ENCODE data around the gene CHERP. TPM values are rescaled to one million over a fixed set of nuclear protein-coding genes. Genes with fewer than 3 reads are reported as not detected.
A peak's percentile ranks its signal among the peaks of the same experiment; 100 is the strongest.

Gene CHERP
- total RNA-seq: 0.87 and 12.5 TPM in 2 replicates

DNA sequence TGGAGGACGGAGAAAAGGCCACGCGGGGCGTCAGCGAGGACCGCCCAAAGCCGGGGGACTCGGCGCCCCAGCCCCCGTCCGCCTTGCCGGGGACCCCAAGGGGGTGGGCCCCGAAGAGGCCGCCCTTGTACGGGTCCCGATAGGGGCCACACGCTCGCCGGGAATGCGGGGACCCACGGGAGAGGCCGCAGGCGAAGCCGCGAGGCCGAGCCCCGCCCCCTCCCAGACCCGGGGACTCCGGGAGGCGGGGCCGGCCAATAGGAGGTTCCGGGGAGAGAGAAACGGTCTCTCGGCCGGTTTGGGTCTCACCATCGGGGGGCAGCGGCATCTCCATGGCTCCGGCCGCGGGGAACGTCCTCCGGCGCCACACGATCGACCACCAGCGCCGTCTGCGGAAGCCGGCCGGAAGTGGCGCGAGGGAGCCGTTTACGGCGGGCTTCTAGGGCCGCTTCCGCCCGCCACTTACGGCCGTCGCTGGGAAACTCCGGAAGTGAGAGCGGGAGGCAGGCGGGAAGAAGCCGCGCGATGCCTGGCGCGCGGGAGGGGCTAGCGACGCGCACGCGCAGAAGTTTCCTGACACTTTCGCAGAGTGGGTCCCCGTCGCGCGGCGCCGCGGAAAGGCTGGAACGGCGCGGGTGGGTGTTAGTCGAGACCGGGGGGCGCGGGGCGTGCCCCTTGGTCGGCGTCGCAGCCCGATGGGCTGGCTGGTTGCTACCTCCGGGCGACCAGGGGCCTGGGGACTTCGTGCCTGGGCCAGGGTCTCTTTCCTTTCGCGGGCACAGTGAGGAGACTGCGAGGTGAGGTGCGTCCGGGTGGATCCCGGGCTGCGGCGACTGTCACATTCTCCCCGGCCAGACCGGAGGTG lies at the start of gene CHERP:
CHERP (minus strand) TSS at position 393 of the 865 bp plus-strand sequence; CDS start at position 334, 59 bp downstream.
- peak; percentile 78 for DNase-seq (ENCODE audit: low read depth)

DNA sequence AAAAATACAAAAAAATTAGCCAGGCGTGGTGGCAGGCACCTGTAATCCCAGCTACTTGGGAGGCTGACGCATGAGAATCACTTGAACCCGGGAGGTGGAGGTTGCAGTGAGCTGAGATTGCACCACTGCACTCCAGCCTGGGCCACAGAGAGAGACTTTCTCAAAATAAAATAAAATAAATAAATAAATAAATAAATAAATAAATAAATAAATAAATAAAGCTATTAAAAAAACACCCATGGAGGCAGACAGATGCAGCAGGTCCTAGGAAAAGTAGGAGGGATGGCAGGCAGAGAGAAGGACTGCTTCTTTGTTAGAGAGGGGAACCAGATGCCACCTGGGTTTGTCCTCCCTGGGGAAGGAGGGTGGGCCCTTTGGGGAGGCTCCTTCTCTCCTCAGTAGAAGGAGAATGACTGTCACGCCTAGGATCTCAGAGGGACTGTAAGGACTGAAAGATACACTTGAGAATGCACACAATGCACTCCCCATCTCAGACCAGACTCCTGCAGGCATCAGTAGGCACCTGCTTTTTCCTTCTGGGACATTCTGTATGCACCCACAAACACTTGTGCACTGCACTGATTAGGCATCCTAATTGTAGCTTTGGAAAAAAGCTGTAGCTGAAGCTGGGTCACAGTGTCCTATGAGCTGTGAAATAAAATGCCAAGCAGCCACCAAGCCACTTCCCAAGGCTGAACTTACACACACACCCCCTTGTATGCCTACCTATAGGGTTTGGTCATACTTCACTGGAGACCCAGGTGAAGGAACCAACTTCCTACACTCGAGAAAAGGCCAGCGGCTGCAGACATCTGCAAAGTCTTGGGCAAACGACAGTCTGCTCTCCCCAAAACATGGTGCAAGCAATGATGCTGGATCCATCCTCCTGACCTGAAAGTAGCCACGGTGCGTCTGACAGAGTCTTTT lies 48.9 kb upstream of the CHERP start:
- DNase-seq (ENCODE audit: low read depth): no peak

DNA sequence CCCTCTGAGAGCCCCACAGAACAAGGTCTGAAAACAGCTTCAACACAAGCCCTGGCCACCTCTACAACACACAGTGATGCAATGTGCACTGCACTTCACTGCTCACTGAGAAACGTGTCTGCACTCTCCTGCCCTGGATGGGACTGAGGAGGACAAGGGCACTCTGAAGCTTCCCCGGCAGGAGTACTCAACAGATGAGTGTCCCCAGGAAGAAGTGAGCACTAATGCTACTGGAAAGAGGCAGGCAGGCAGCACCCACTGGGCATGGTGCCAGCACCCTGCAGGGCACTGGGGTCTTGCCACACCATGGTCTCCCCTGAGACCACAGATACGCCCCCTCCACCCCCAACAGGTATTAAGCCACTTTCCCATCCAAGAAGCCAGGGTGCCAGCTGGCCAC lies 47.7 kb upstream of the CHERP start:
- DNase-seq (ENCODE audit: low read depth): no peak

GRCh38 chr19:16588824-16589577 lies 46.8 kb upstream of the CHERP start:
- DNase-seq (ENCODE audit: low read depth): no peak

- no peak for DNase-seq (ENCODE audit: low read depth)
Measured at GRCh38 chr19:16587833-16588823, 45.9 kb upstream of the CHERP start.

DNA sequence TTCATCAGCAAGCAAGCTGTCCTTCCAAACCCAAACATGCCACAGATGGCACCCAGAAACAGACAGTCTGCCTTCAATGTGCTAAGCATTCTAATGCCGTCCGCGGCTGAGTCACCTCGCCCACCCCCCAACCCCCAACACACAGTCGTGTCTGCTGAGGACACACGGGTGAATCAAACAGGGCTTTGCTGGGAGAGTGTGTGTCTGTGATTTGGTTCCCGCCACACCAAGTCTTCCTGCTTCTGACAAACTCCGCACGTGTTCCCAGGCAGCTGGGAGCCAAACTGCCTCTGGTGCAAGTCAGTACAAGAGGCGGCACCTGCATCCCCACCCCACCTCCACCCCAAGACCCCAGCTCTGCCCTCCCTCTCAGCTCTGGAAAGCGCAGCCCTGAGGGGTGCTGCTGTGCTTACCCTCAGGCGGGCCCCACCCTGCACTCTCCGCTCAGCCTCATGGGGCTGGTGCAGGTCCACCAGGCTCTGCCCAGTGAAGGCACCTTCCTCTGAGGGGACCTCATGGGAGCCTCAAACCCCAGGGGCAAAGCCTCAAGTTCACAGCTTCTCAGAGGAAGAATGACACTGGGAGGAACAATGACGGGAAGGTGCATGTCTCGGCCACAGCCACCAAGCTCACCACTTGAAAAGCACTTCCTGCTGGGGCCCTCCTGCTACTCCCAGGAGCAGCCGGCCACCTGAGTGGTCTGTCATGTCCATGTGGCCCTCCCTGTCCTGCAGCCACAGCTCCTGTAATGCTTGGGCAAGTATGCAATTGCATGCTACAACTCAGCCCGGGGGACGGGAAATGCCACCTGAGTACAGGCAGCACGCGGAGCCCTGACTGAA lies 45.0 kb upstream of the CHERP start:
- DNase-seq (ENCODE audit: low read depth): no peak

- DNase-seq (ENCODE audit: low read depth): no peak
Measured at GRCh38 chr19:16586477-16586871, 44.2 kb upstream of the CHERP start.

DNA sequence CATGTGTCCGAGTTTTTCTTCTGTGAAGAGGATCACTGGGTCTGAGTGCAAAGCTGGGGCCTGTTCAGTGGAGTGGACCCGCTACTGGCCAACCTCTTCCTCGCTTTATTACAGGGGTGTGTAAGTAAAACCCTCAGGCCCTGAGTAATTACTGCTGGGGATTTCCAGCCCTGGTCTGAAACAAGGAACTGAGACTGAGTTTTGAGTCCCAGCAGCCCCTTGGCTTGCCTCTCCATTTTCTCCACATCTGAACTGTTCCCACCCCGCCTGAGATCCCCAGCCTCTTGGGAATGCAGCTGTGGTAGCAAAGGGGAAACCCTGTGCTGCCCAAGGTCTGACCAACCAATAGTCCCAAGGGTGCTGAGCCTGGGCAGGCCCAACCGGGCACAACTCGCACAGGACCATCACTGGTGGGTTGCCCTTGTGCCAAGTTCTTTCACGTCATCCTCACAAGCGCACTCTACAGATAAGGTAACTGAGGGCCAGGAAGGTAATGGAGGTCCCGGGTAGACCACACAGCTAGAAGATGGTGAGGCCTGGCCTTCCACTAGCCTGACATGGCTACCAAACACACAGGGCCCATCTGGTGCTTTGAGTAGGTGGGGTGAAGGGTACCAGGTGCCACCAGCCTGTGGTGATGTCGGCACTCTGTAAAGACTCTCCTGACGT lies 43.7 kb upstream of the CHERP start:
- peak; percentile 74 for DNase-seq (ENCODE audit: low read depth)

- no peak for DNase-seq (ENCODE audit: low read depth)
Measured at GRCh38 chr19:16585094-16585801, 43.0 kb upstream of the CHERP start.

- peak; percentile 65 for DNase-seq (ENCODE audit: low read depth)
Measured at GRCh38 chr19:16584248-16585093, 42.2 kb upstream of the CHERP start.

DNA sequence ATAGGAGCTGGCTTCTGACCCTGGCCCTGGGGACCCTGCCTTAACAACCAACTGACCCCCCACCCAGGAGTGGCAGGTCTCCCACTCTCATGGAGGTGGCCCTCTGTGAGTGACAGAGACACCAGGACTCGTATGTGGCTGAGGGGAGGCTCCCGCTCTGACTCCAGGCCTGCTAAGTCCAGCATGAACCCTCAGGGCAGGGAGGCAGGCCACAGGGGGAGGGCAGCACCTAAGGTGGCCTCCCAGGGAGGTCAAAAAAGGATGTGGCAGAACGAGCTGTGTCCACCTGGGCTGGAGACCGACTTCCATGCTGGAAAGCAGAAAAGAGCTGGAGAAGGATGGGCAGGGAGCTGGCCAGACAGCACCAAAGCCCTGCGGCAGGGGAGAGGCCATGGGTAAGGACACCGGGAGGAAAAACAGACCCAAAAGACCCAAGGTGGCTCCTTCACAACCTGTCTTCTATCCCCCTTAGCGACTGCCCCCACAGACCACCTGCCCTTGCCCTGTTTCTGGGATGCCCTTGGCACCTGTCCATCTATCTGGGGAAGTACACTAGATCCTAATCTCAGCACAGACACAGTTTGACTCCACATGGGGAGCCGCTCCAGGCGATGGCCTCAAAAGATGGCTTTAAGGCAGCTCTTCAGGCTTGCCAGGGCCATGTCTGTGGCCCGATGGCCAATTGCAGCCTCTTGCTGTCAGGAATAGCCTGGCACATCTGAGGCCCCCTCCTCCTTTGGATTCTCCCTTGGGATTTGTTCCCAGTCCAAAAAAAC lies 40.4 kb upstream of the CHERP start:
- DNase-seq (ENCODE audit: low read depth): no peak

GRCh38 chr19:16581971-16582343 lies 39.7 kb upstream of the CHERP start:
- DNase-seq (ENCODE audit: low read depth): no peak

DNA sequence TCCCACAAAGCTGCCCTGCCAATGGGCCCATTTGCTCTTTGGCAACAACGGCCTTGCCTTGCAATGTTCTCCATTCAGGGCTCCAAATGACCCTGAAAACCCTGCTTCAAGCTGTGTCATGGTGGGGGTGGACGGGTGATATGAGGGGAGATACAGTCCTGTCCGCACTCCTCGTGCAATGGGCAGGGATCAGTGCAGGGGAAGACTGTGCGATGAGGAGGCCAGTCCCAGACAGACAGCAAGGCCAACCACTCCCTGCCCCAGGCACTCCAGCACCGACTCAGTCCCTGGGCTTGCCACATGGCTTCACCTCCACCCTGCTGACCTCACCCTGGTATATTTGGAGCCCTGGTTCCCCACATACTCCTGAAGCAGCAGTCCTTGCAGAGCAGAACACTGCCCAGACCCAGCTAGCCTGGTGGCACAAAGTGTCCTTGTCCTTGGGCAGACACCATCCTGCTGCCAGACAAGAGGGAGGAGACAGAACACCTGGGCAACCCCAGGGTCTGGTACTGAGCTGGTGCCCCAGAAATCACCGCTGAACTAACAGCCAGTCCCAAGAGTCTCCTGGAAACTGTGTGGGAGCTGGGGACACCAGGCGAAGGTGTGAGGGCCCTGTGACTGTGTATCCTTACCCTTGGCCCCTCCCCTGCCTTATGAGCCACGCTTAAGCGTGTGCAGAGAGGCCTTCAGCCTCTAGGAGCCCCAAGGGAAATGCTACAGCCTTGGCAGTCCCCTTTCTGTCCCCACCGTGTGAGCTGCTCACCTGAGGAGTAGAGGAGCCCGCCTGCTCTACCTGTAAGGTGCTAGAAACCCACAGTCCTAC lies 39.1 kb upstream of the CHERP start:
- no peak for DNase-seq (ENCODE audit: low read depth)

DNA sequence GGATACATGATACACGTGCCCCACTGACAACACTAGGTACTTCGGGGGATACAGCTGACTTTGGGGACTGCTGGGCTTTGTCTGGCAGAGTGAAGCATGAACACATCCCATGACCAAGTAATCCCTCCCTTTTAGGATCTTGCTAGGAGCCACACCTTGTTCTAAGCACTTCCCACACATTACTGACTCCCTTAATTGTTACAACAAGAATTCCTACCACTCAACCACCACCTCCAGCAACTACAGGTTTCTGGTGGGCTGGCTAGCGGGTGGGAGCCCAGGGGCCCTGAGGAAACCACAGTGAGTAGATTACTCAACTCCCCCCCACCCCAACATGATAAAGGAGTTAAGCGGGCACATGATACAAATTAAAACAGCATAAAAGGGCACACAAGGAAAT lies 37.1 kb upstream of the CHERP start:
- no peak for DNase-seq (ENCODE audit: low read depth)

GRCh38 chr19:16577531-16577985 lies 35.3 kb upstream of the CHERP start:
- no peak for DNase-seq (ENCODE audit: low read depth)
